A673 (cell line): ENCODE data around the gene MEGF10.

Source experiments
- EZH2 ChIP-seq: fragments of 200-600 bp; sonication (generic); IDR thresholded peaks from 2 replicates; pipeline ENCODE4 v1.6.1; 2017; ENCODE audit warnings: borderline replicate concordance, low read depth, mild to moderate bottlenecking, mixed read lengths, antibody characterized with exemption, low read length; ENCODE audit not compliant: poor library complexity, severe bottlenecking
- TF ChIP-seq, protein P1 (sequence below): fragments of 300-800, 200-600 bp; sonication (generic); conservative IDR thresholded peaks from 2 replicates; pipeline ENCODE4 v1.5.1; 2017; ENCODE audit warnings: low read depth, mild to moderate bottlenecking, antibody characterized with exemption, low read length, moderate library complexity, mixed read lengths

DNA sequence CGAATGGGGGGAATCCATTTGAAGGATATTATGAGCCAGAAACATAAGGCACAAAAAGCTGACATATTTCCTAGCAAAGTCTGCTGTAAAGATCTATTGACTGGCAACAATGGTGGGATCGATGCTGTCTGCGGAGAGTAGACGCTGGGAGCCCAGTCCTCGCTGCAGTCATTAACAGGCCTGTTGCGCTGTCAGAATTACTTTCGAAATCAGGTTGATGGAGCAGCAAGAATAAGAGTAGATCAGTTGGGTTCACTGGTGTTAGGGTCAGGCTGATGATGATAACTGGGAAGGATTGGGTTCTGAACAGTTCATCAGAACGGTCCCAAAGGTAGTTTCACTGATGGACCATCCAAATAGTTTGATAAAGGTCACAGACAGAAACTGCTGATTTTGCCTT lies 87.1 kb downstream of the MEGF10 start:
- TF ChIP-seq, protein P1, sequence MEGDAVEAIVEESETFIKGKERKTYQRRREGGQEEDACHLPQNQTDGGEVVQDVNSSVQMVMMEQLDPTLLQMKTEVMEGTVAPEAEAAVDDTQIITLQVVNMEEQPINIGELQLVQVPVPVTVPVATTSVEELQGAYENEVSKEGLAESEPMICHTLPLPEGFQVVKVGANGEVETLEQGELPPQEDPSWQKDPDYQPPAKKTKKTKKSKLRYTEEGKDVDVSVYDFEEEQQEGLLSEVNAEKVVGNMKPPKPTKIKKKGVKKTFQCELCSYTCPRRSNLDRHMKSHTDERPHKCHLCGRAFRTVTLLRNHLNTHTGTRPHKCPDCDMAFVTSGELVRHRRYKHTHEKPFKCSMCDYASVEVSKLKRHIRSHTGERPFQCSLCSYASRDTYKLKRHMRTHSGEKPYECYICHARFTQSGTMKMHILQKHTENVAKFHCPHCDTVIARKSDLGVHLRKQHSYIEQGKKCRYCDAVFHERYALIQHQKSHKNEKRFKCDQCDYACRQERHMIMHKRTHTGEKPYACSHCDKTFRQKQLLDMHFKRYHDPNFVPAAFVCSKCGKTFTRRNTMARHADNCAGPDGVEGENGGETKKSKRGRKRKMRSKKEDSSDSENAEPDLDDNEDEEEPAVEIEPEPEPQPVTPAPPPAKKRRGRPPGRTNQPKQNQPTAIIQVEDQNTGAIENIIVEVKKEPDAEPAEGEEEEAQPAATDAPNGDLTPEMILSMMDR = no peak
- TF ChIP-seq EZH2 = no peak
